Measurements from ENCODE around the gene PPP6R3.

- TF ChIP-seq CTCF (IDR thresholded peaks at IDR 0.05; ENCODE audit: poor library complexity) (no peak), EZH2phosphoT487 (IDR thresholded peaks at IDR 0.05; ENCODE audit: low read depth, severe bottlenecking, unreplicated experiment) (no peak), EZH2 (IDR thresholded peaks at IDR 0.05; ENCODE audit: borderline replicate concordance) (no peak)
Measured at GRCh38 chr11:68463714-68464113, 3.2 kb downstream of the PPP6R3 start.
